ENCODE results near the gene NIPSNAP2.
A peak's percentile ranks its signal among the peaks of the same experiment; 100 is the strongest.
"Not testable (repeated sequence)": the region's sequence is repeated elsewhere in the genome, so short reads cannot be mapped to it uniquely, and the experiment has no call there.

Gene NIPSNAP2

GRCh38 chr7:55975988-55976633 lies 11.7 kb downstream of the NIPSNAP2 start:
- no peak for DNase-seq (ENCODE audit: low read depth)

- DNase-seq (ENCODE audit: low read depth): no peak
Measured at GRCh38 chr7:55977831-55978230, 13.4 kb downstream of the NIPSNAP2 start.

- no peak for DNase-seq (ENCODE audit: low read depth)
Measured at GRCh38 chr7:55980266-55980665, 15.9 kb downstream of the NIPSNAP2 start.

- no peak for DNase-seq (ENCODE audit: low read depth)
Measured at GRCh38 chr7:55983537-55983936, 19.2 kb downstream of the NIPSNAP2 start.

GRCh38 chr7:55992346-55992745 lies 28.0 kb downstream of the NIPSNAP2 start:
- DNase-seq (ENCODE audit: low read depth): peak; percentile 56

- DNase-seq (ENCODE audit: low read depth): no peak
Measured at GRCh38 chr7:55996856-55997500, 32.6 kb downstream of the NIPSNAP2 start.

GRCh38 chr7:56003749-56004148 lies 39.4 kb downstream of the NIPSNAP2 start:
- no peak for DNase-seq (ENCODE audit: low read depth)

GRCh38 chr7:56007167-56007652 lies 42.8 kb downstream of the NIPSNAP2 start:
- DNase-seq (ENCODE audit: low read depth): no peak

GRCh38 chr7:56007891-56008290 lies 43.5 kb downstream of the NIPSNAP2 start:
- no peak for DNase-seq (ENCODE audit: low read depth)

- DNase-seq (ENCODE audit: low read depth): no peak
Measured at GRCh38 chr7:56009695-56010094, 45.3 kb downstream of the NIPSNAP2 start.

- not testable (repeated sequence) for DNase-seq (ENCODE audit: low read depth)
Measured at GRCh38 chr7:56017015-56017414, 52.6 kb downstream of the NIPSNAP2 start.

GRCh38 chr7:56019501-56019900 lies 55.1 kb downstream of the NIPSNAP2 start:
- no peak for DNase-seq (ENCODE audit: low read depth)

GRCh38 chr7:56023500-56023899 lies 59.1 kb downstream of the NIPSNAP2 start:
- DNase-seq (ENCODE audit: low read depth): no peak

- no peak for DNase-seq (ENCODE audit: low read depth)
Measured at GRCh38 chr7:56026538-56026937, 62.2 kb downstream of the NIPSNAP2 start.

- DNase-seq (ENCODE audit: low read depth): peak; percentile 63
Measured at GRCh38 chr7:56028942-56029630, 64.7 kb downstream of the NIPSNAP2 start.

GRCh38 chr7:56030340-56030739 lies 66.0 kb downstream of the NIPSNAP2 start:
- DNase-seq (ENCODE audit: low read depth): no peak

GRCh38 chr7:56031556-56031955 lies 67.2 kb downstream of the NIPSNAP2 start:
- not testable (repeated sequence) for DNase-seq (ENCODE audit: low read depth)

GRCh38 chr7:56032578-56032977 lies 68.2 kb downstream of the NIPSNAP2 start:
- not testable (repeated sequence) for DNase-seq (ENCODE audit: low read depth)

- DNase-seq (ENCODE audit: low read depth): peak; percentile 76
Measured at GRCh38 chr7:56033671-56034432, 69.5 kb downstream of the NIPSNAP2 start.

GRCh38 chr7:56040730-56041129 lies 76.3 kb downstream of the NIPSNAP2 start:
- no peak for DNase-seq (ENCODE audit: low read depth)

- DNase-seq (ENCODE audit: low read depth): not testable (repeated sequence)
Measured at GRCh38 chr7:56045758-56046157, 81.4 kb downstream of the NIPSNAP2 start.

GRCh38 chr7:56046721-56047445 lies 82.5 kb downstream of the NIPSNAP2 start:
- no peak for DNase-seq (ENCODE audit: low read depth)

All from ELR (cell line).